Breast epithelium (tissue), 3 donors: ENCODE data around the gene DEDD2.

ENCODE experiments used
- CTCF ChIP-seq, 3 donors: fragments of 450-650 bp; IDR thresholded peaks; one replicate each; pipeline ENCODE4 v1.5.1; 2016 to 2017; ENCODE audit warnings: antibody characterized with exemption in 3 of 3, mild to moderate bottlenecking in 3 of 3, moderate library complexity in 3 of 3
- POLR2A ChIP-seq: fragments of 450-650 bp; IDR thresholded peaks from one replicate; pipeline ENCODE4 v1.6.1; 2016; ENCODE audit warnings: antibody characterized with exemption, mild to moderate bottlenecking, moderate library complexity
- POLR2AphosphoS5 ChIP-seq, 3 donors: sonication (generic); formaldehyde crosslinking; IDR thresholded peaks; one replicate each; pipeline ENCODE4 v1.6.1; 2017; ENCODE audit warnings: antibody characterized with exemption in 3 of 3

- TF ChIP-seq CTCF (IDR thresholded peaks at IDR 0.05), result no peak
- no peak for TF ChIP-seq POLR2A
- TF ChIP-seq POLR2AphosphoS5 (IDR thresholded peaks at IDR 0.05), result no peak
Measured at GRCh38 chr19:42191855-42192254, 25.6 kb downstream of the DEDD2 start.
